ENCODE results near the gene CLASP2. TPM values are rescaled to one million over a fixed set of nuclear protein-coding genes. Genes with fewer than 3 reads are reported as not detected.
A peak's percentile ranks its signal among the peaks of the same experiment; 100 is the strongest.

The CLASP2 gene
- polyA plus RNA-seq, 3 donors: 10.1 to 16.1 (median 13.9) TPM

GRCh38 chr3:33575311-33575710 lies 142.7 kb downstream of the CLASP2 start:
- peaks cover 14% of the 10 kb centered on the region for H3K4me1 Mint-ChIP-seq
- Histone ChIP-seq H3K27ac (ENCODE audit: low read depth in 1 of 2, low read length in 2 of 2) (peak overlapping the region in 1 of 2 donors; percentile 37), H3K9ac (ENCODE audit: insufficient read depth, low read length, poor library complexity, severe bottlenecking) (no peak overlapping the region), H2AFZ (ENCODE audit: insufficient read depth, low read depth, low read length, poor library complexity, severe bottlenecking) (no peak overlapping the region), H3K79me2 (ENCODE audit: insufficient read depth, low read length) (no peaks in the 10 kb centered on the region), H3K4me3 (replicated peaks in 1 of 3; ENCODE audit: low read depth in 2 of 3, low read length in 3 of 3) (no peak overlapping the region), H3K27me3 (ENCODE audit: control insufficient read depth in 2 of 2, insufficient read depth in 2 of 2, low read length in 2 of 2) (no peaks in the 10 kb centered on the region), H3K4me2 (replicated peaks; ENCODE audit: extremely low read depth, low read length, poor library complexity, severe bottlenecking) (peak overlapping the region; percentile 5), H4K20me1 (ENCODE audit: insufficient read depth, low read length) (no peaks in the 10 kb centered on the region), H3K4me1 (ENCODE audit: control insufficient read depth in 1 of 2, insufficient read depth in 2 of 2, low read length in 2 of 2) (peaks cover 7 to 17% of the 10 kb centered on the region in 2 donors), H3K9me3 (replicated peaks in 1 of 2; ENCODE audit: control insufficient read depth in 1 of 2, insufficient read depth in 1 of 2, low read length in 2 of 2) (no peaks in the 10 kb centered on the region), H3K36me3 (replicated peaks in 1 of 2; ENCODE audit: control insufficient read depth in 1 of 2, insufficient read depth in 2 of 2, low read length in 2 of 2) (peaks cover 36 to 54% of the 10 kb centered on the region in 2 donors)
- DNase-seq: peak; percentile 46 to 57 (median 50)
- no peak for TF ChIP-seq CTCF (IDR thresholded peaks at IDR 0.05)
- H3K9me3 Mint-ChIP-seq: peaks cover 0 to 5% (median 2%) of the 10 kb centered on the region in 7 donors
- H3K27me3 Mint-ChIP-seq (ENCODE audit: low read depth in 3 of 3): no peaks in the 10 kb centered on the region
- intact Hi-C loops (cut with micrococcal nuclease): no loop called here
- H3K36me3 Mint-ChIP-seq: peaks cover 32 to 40% of the 10 kb centered on the region in 2 donors
- WGBS (ENCODE audit: insufficient coverage): no CpG with 5 or more reads among the region's 1 CpG
- no peak overlapping the region for H3K4me3 Mint-ChIP-seq
- peak overlapping the region in 3 of 7 donors; percentile 30 to 81 (median 61) for H3K27ac Mint-ChIP-seq

GRCh38 chr3:33557829-33558228 lies 160.2 kb downstream of the CLASP2 start:
- WGBS (ENCODE audit: insufficient coverage): no CpG with 5 or more reads among the region's 3 CpGs
- Mint-ChIP-seq H3K9me3 (peaks cover 0 to 1% (median 0%) of the 10 kb centered on the region in 7 donors), H3K36me3 (peaks cover 43 to 66% of the 10 kb centered on the region in 2 donors), H3K27me3 (ENCODE audit: low read depth in 3 of 3) (no peaks in the 10 kb centered on the region), H3K27ac (no peak overlapping the region), H3K4me1 (no peaks in the 10 kb centered on the region), H3K4me3 (no peak overlapping the region)
- H3K4me2 ChIP-seq (replicated peaks; ENCODE audit: extremely low read depth, low read length, poor library complexity, severe bottlenecking): no peak overlapping the region
- no peak overlapping the region for H3K27ac ChIP-seq (ENCODE audit: low read depth in 1 of 2, low read length in 2 of 2)
- no peak for TF ChIP-seq CTCF (IDR thresholded peaks at IDR 0.05)
- H3K9me3 ChIP-seq (replicated peaks in 1 of 2; ENCODE audit: control insufficient read depth in 1 of 2, insufficient read depth in 1 of 2, low read length in 2 of 2): no peaks in the 10 kb centered on the region
- no peak overlapping the region for H3K4me3 ChIP-seq (replicated peaks in 1 of 3; ENCODE audit: low read depth in 2 of 3, low read length in 3 of 3)
- no peaks in the 10 kb centered on the region for H3K4me1 ChIP-seq (ENCODE audit: control insufficient read depth in 1 of 2, insufficient read depth in 2 of 2, low read length in 2 of 2)
- no peaks in the 10 kb centered on the region for H3K79me2 ChIP-seq (ENCODE audit: insufficient read depth, low read length)
- H2AFZ ChIP-seq (ENCODE audit: insufficient read depth, low read depth, low read length, poor library complexity, severe bottlenecking): no peak overlapping the region
- intact Hi-C loops (cut with micrococcal nuclease): no loop called here
- H3K27me3 ChIP-seq (ENCODE audit: control insufficient read depth in 2 of 2, insufficient read depth in 2 of 2, low read length in 2 of 2): no peaks in the 10 kb centered on the region
- DNase-seq: no peak
- H3K9ac ChIP-seq (ENCODE audit: insufficient read depth, low read length, poor library complexity, severe bottlenecking): no peak overlapping the region
- H4K20me1 ChIP-seq (ENCODE audit: insufficient read depth, low read length): no peaks in the 10 kb centered on the region
- H3K36me3 ChIP-seq (replicated peaks in 1 of 2; ENCODE audit: control insufficient read depth in 1 of 2, insufficient read depth in 2 of 2, low read length in 2 of 2): peaks cover 30 to 65% of the 10 kb centered on the region in 2 donors
